ENCODE results near the gene MADCAM1.

The MADCAM1 gene

DNA sequence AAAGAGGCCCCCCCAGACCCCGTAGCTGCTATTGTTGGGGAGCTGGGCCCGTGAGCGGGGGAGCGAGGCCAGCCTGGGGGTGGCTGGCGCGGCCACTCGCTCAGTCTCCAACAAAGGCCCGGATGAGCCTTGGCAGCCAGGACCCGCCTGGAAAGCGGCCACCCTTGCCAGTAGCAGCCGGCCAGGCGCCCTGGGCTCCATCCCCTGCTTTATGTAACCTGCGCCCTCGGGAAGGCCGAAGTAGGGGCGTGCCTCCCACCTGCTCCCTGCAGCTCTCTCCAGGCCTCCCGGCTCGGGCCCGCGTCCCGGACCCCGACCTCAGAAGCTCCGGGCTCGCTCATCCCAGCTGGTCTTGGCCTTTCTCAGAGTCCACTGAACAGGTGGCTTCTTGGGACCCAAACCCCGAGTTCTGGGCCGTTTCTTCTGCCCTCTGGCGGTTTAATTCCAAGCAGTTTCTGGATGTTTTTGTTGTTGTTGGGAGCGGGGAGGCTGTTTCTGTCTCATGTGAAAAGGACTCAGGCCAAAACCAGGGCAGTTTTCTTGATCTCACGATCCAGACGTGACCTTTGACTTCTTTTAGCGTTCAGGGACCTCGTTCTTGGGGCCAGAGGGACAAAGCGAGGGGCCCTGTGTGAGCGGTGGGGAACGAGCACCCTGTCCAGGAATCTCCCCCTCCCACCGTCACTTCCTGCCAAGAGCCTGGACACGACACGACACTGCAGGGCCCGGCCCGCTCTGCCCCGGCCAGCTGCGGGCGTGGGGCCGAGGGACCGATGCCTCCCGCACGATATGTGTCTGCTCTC lies 36.5 kb downstream of the MADCAM1 start:
- peak; percentile 58 to 59 for DNase-seq

DNA sequence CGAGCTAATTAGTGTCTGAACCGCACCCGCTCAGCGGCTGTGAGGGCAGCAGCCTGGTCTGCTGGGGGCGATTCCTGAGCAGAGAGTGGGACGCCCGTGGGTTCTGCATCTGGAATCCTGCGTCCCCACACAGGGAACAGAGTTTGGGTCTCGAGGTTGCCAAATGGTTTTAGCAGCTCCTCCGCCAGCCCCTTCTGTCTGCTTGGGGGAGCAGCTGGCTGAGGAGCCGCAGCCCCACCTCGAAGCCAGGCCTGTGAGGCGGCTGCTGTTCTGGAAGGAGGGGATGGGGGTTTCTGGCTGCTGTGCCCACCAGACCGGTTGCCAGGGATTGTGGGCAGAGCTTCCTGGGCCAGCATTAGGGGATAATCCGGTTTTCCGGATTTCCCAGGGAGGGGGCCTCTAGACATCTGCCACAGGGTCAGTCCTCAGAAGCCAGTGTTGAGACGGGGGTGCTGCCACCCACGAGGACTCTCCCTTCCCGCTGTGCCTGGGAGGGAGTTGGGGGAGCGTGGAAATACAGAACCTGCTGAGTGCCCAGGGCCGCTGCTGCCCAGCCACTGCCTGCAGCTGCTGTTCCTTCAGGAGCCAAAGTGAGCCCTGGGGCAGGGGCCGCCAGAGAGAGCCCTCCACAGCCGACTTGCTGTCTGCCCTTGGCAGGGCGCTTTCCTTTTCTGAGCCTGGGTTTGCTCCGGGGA lies 37.2 kb downstream of the MADCAM1 start:
- DNase-seq: no peak

DNA sequence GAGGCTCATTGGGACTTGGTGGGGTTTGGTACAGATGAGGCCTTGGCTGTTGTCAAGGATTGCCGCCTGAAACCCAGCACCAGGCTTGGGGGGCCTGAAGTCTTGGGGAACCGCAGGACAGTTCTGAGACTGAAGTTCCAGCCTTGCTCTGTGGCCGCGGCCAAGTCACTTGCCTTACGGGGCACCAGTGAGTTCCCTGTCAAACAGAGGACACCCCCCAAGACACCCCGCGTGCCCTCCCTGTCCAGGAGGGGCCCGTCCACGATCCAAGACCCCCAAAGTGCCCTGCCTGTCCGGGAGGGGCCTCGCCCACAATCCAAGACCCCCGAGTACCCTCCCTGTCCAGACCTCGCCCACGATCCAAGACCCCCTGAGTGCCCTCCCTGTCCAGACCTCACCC lies 37.8 kb downstream of the MADCAM1 start:
- no peak for DNase-seq

DNA sequence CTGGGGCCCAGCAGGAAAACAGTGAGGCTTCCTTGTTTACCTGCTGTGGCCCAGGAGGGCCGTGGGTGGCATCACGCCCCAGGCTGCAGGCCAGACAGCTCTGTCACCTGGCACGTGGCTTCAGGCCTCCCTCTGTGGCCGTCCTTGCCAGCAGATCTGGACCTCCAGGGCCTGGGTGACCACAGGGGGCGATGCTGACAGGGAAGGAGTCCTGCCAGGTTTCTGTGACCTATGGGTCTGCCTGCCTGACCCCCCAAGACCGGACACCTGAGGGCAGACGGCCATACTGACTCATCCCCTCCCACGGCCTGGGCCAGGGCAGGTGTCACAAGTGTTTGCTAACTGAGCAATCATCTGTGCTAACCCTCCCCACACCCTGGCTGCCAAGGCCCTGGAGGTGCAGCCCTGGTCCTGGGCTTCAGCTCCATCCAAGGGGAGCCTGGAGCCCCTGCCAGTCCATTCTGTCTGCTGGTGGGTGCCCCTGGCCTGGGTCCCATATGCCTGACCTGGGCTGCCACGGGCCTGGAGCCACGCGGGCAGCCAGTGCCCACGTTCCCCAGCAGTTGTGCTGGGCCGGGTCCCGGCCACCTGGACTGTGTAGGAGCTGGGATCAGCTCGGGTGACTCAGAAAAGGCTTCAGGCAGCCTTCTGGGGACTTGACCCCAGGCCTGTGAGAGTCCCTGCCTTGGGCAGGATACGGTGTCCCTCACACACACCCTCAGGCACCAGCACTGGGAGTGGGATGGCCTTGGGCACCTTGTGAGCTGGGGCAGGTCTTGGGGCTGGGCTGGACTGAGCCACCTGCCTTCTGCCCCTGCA lies 38.9 kb downstream of the MADCAM1 start:
- no peak for DNase-seq

DNA sequence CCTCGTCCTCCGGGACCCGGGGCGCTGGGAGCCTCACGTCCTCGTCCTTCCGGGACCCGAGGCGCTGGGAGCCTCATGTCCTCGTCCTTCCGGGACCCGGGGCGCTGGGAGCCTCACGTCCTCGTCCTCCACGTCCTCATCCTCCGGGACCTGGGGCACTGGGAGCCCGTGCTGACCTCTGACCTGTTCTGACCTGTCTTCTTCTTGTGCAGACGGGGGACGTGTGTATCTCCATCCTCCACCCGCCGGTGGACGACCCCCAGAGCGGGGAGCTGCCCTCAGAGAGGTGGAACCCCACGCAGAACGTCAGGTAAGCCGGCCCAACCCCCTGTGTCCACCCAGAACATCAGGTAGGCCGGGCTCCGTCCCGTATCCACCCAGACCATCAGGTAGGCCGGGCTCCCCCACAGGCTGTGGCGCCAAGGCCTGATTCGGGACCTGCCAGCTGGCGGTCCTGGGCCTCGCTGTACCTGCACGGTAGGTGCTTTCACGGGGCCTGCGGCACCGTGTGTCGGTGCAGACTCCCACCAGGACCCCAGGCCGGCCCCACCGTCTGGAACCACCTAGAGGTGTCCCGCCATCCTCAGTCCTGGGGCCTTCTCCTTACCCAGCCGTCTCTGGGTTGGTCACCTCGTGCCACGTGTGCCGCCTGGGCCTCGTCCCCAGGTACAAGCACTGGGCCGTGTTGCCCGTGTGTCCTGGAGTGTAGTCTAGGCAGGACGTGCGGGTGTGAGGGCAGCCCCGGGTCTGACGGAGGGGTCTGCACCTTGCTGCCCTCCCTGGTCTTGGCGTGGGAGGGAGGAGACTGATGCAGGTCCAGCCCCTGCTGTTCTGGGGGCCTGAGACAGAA lies 40.0 kb downstream of the MADCAM1 start:
- DNase-seq: no peak

DNA sequence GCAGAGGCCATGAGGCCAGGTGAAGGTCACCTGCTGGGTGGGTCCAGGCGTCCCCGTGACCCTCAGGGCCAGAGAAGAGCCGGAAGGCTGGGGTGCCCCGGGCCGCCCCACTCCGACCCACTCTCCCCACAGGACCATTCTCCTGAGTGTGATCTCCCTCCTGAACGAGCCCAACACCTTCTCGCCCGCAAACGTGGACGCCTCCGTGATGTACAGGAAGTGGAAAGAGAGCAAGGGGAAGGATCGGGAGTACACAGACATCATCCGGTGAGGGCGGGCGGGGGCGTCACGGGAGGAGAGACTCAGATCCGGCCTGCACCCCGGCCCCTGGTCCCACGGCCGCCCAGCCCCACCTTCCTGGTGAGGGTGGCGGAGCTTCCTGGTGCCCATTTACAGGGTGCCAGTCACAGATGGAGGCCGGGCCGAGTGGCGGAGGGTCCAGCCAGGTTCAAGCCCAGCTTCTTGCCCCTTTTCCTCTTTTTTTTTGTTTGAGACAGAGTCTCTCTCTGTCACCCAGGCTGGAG lies 40.7 kb downstream of the MADCAM1 start:
- no peak for DNase-seq

DNA sequence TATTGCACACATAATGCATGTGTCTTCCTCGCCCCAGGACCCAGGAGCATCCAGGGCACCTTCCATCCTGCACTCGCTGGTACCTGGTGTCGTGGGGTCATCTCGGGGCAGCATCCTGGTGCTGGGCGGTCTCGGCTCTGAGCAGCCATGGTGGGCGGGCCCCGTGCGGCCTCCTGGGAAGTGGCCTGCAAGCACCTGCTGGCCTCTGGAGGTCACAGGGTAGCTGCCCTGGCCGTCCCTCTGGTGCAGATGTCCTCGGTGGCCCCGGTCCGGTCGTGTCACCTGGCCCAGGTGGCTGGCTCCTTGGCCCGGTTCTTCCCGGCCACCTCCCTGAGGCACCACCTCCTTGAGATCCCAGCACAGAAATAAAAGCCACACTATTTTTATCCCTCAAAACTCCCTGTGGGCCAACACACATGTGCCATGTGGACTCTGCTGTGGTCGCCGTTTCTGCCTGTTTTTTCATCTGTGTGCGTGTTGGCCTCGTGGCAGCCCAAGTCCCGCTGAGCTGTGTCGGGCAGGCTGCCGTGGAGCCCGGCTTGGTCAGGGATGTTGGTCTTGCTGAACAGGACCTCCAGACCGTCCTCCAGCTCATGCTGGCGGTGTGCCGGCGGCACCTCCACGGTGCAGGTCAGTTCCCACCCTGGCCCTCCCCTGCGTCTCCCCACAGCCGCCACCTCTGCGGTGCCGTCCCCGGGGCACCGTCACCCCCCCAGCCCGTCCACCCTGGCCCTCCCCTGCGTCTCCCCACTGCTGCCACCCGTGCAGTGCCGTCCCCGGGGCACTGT lies 42.5 kb downstream of the MADCAM1 start:
- no peak for DNase-seq

DNA sequence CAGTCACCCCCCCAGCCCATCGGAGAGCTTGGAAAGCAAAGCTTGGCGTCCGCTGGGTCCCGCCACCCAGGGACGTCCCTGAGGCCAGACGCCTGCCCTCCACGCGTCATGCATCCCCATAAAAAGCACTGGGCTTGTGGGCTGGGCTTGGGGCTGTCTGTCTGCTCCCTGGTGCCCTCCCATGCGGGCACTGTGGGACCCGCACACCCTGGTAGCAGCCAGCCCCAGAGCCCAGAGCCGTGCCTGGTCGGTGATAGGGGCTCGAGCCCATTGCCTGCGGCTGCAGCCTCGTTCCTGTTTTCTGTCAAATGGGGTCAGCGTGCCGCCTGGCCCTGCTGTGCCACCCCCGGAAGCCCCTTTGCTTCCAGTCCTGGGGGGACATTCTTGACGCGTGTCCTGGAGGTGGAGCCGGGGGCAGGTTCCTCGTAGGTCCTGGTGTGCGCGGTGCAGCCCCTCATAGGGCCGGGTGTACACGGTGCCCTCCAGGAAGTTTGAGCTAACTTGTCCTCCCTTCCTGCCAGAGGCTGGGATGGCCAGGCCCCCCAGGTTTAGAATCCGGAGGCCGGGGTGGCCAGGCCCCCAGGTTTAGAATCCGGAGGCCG lies 43.2 kb downstream of the MADCAM1 start:
- no peak for DNase-seq

DNA sequence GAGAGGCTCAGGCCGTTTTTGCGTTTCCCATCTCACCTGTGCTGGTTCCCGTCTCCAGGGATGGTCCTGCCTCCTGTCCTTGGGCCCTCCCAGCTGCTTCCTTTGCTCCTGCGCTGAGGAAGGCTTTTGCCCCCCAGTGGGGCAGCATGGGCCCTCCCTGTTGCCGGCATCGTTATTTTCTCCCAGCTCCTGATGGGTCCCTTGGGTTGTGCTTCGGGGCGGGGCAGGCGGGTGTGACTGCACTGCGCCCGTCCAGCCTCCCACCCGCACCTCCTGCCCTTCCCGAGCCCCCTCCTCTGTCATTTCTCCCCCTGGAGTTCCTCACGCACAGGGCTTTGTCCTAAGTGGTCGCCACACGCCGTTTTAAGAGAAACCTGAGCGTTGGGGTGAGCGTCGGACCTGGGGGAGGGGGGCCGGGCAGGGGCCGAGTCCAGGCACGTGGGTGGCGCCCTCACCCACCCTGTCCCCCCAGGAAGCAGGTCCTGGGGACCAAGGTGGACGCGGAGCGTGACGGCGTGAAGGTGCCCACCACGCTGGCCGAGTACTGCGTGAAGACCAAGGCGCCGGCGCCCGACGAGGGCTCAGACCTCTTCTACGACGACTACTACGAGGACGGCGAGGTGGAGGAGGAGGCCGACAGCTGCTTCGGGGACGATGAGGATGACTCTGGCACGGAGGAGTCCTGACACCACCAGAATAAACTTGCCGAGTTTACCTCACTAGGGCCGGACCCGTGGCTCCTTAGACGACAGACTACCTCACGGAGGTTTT lies 44.8 kb downstream of the MADCAM1 start:
- DNase-seq: no peak

DNA sequence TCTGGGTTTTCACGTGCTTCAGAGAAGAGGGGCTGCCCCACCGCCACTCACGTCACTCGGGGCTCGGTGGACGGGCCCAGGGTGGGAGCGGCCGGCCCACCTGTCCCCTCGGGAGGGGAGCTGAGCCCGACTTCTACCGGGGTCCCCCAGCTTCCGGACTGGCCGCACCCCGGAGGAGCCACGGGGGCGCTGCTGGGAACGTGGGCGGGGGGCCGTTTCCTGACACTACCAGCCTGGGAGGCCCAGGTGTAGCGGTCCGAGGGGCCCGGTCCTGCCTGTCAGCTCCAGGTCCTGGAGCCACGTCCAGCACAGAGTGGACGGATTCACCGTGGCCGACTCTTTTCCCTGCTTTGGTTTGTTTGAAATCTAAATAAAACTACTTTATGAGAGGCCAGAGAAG lies 45.4 kb downstream of the MADCAM1 start:
- DNase-seq: no peak

DNA sequence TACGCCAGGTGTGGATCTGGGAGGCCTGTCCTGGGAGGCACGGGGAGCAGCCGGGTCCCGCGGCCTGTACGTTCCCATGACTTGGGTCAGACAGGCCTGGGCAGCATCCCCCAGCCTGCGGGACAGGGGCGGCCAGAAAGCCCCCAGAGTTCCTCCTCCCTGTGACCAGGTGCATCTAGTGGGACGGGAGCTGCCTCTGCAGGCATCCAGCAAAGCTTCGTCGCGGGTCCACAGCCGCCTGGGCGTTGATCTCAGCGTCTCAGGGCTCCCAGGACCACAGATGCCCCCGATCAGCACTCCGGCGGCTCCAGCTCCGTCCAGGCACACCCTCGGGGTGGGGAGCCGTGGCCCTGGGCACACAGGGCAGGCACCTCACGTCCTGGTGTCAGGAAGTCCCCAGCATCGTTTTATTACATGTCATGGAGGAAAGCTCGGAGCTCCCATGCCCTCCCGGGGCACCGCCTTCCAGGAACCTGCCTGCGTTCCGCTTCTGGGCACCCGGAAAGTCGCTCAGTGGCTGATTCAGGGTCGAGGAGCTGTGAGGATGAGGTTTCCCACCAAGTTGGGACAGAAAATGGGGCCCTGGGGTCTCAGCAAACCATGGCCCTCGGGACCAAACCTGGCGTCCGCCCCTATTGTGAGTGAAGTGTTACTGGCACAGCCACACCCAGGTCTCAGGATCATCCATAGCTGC lies 46.0 kb downstream of the MADCAM1 start:
- DNase-seq: no peak

DNA sequence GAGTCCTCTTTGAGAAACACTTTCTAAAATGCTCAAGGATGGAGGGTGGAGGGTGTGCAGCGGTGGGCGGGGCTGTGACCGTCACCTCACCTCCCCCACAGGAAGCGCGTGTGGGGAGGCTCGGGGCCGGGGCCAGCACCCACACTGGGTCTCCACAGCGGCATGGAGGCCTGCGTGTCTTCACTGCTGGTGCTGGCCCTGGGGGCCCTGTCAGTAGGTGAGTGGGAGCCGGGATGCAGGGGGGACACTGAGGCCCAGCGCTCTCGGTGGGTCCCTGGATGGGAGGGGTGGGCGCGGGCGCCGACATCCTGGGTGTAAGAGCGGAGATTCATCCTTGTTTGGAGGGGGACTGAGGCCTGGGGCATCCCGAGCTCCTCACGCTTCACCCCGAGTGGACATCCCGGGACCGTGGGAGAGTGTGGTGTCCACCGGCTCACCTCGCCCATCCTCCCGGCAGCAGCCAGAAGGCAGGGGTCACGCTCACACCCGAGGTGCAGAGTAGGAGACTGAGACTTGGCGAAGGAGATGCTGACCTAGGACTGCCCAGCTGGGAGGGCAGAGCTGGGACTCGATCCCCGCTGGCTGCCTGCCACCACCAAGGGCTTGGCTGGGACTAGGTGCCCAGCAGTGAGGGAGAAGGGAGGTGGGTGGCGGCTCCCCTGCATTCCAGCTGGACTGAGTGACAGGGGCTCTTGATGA lies 47.8 kb downstream of the MADCAM1 start, which contains the start of gene GZMM:
Gene GZMM (plus strand): TSS at position 144 of the 699 bp plus-strand sequence. CDS start 19 bp downstream, at position 163.
- DNase-seq: no peak

DNA sequence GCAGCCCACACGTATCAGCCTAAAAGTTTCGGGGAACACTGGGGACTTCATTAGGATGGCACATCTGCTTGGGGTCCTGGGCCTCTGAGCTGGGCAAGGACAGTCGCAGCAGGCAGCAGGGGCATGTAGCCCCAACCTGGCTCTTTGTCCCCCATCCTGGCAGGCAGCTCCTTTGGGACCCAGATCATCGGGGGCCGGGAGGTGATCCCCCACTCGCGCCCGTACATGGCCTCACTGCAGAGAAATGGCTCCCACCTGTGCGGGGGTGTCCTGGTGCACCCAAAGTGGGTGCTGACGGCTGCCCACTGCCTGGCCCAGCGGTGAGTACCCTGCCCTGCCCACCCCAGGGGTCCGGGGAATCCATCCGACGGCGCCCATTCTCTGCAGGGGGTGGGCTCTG lies 50.8 kb downstream of the MADCAM1 start:
- no peak for DNase-seq

DNA sequence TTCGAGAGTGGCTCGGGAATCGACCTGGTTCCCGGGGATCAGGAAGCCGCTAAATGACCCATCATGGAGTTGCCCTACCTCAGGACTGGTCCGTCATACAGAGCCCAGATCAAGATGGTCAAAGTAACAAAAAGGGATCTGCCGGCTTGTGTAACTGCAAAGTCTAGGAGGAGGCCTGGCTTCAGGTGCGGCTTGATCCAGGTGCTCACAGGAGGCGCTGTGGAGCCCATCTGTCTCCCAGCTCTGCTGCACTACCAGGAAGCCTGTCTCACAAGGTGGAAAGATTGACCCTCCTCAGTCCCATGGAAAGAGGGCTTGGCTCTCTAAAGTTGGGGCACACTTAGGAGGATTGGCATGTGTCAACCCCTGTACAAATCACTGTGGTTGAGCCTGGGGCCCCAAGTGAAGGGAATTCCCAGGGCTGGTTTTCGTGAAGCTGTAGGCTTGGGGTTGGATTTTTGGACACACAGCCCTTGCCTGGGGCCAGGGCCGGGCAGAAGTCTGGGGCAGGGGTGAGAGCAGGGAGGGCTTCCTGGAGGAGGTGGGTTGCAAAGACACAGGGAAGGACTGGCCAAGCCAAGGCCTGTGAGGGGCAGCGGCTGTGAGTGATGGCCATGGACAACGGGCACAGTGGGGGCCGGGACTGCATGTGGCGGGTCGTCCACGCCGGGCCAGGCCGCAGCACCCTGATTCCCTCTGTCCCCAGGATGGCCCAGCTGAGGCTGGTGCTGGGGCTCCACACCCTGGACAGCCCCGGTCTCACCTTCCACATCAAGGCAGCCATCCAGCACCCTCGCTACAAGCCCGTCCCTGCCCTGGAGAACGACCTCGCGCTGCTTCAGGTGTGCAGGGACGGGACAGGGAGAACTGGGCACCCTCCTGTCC lies 51.8 kb downstream of the MADCAM1 start:
- DNase-seq: no peak

DNA sequence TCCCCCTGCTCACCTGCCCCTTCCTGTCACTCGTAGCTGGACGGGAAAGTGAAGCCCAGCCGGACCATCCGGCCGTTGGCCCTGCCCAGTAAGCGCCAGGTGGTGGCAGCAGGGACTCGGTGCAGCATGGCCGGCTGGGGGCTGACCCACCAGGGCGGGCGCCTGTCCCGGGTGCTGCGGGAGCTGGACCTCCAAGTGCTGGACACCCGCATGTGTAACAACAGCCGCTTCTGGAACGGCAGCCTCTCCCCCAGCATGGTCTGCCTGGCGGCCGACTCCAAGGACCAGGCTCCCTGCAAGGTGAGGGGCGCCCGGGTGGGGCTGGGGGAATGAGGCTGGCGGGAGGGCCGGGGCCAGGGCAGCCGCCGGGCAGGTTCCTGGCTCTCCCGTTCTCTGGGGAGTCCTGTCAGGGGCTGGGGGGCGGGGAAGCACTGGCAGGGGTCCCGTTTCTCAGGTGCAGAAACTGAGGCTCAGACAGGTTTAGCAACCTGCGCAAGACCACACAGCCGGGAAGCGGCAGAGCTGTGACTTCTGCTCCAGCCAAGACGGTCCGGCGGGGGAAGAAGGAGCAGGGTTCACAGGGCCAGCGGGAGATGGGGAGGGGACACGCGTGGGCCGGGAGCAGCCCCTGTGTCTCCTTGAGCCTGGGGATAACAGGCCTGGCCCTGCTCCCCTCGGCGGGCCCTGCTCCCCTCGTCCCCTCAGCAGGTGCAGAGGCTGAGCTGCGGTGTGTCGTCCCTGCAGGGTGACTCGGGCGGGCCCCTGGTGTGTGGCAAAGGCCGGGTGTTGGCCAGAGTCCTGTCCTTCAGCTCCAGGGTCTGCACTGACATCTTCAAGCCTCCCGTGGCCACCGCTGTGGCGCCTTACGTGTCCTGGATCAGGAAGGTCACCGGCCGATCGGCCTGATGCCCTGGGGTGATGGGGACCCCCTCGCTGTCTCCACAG lies 52.9 kb downstream of the MADCAM1 start:
- DNase-seq: no peak

DNA sequence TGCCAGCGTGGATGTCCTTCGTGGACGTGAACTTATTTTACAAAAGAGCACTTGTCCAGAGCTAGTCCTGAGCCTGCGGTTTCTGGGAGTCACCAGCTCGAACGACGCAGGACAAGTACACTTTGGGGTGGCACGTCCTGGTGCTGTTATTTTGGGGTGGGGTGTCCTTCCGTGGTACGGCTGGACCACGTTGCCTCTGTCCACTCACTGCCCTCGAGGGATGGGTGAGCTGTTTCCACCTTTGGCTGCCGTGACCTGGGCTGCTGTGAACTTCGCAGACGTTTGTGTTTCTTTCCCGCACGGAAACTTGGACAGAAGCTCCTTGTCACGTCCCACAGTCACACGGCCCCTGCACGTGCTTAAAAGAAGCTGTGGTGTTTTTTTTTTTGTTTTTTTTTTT lies 58.5 kb downstream of the MADCAM1 start:
- no peak for DNase-seq
